ENCODE data around the gene FN3K.

The FN3K gene

GRCh38 chr17:82797061-82797460 is 61.6 kb downstream of the FN3K start:
- H3K4me3 ChIP-seq = no peak overlapping the region
- no peak for DNase-seq
- peaks cover 0 to 30% (median 25%) of the 10 kb centered on the region in 3 donors for H3K36me3 ChIP-seq
- intact Hi-C loops (cut with DNase I; ENCODE audit: low total_unique reads) = no loop called here
- TF ChIP-seq CTCF (IDR thresholded peaks at IDR 0.05) = no peak
- no peak overlapping the region for H3K27ac ChIP-seq
- no peaks in the 10 kb centered on the region for H3K9me3 ChIP-seq
- peaks cover 0 to 17% (median 13%) of the 10 kb centered on the region in 4 donors for H3K4me1 ChIP-seq
- no peaks in the 10 kb centered on the region for H3K27me3 ChIP-seq

GRCh38 chr17:82798752-82799151 is 63.3 kb downstream of the FN3K start:
- Histone ChIP-seq H3K36me3 (peaks cover 0 to 30% (median 25%) of the 10 kb centered on the region in 3 donors), H3K9me3 (no peaks in the 10 kb centered on the region), H3K27ac (no peak overlapping the region), H3K4me3 (no peak overlapping the region), H3K4me1 (peaks cover 0 to 10% (median 8%) of the 10 kb centered on the region in 4 donors), H3K27me3 (no peaks in the 10 kb centered on the region)
- DNase-seq = no peak
- intact Hi-C loops (cut with DNase I; ENCODE audit: low total_unique reads) = no loop called here
- no peak for TF ChIP-seq CTCF (IDR thresholded peaks at IDR 0.05)

- Histone ChIP-seq H3K27ac (no peak overlapping the region), H3K27me3 (no peaks in the 10 kb centered on the region), H3K4me3 (no peak overlapping the region), H3K36me3 (peaks cover 0 to 30% (median 25%) of the 10 kb centered on the region in 3 donors), H3K9me3 (no peaks in the 10 kb centered on the region), H3K4me1 (peaks cover 0 to 4% (median 2%) of the 10 kb centered on the region in 4 donors)
- intact Hi-C loops (cut with DNase I; ENCODE audit: low total_unique reads) = no loop called here
- DNase-seq = no peak
- no peak for TF ChIP-seq CTCF (IDR thresholded peaks at IDR 0.05)
Measured at GRCh38 chr17:82799591-82799990, 64.2 kb downstream of the FN3K start.
